HL-60 (cell line): ENCODE measurements around the gene OBP2A.

Source experiments
- DNase-seq, 2 experiments: peaks; one replicate each; pipeline ENCODE4 v3.0.0-alpha.2; 2010 to 2020; ENCODE audit warnings: low read depth in 1 of 2, low spot score in 1 of 2
- H3K27ac ChIP-seq: fragments of 250-450 bp; sonication (Bioruptor Pico); replicated peaks from 2 replicates; pipeline ENCODE4 v1.5.1; 2020; ENCODE audit warnings: mild to moderate bottlenecking, moderate library complexity
- H3K27me3 ChIP-seq: fragments of 250-450 bp; sonication (Bioruptor Pico); 2 replicates; pipeline ENCODE4 v1.5.1; 2021; ENCODE audit warnings: mild to moderate bottlenecking, moderate library complexity; ENCODE audit not compliant: insufficient read depth, poor library complexity, severe bottlenecking
- H3K4me3 ChIP-seq: replicated peaks from 2 replicates; pipeline ENCODE4 v1.5.1; 2011; ENCODE audit warnings: mild to moderate bottlenecking, control low read depth, low read length; ENCODE audit not compliant: insufficient read depth
- GABPA ChIP-seq: IDR thresholded peaks from 2 replicates; pipeline ENCODE4 v1.6.1; 2012; ENCODE audit warnings: low read depth
- POLR2AphosphoS5 ChIP-seq: IDR thresholded peaks from 2 replicates; pipeline ENCODE4 v1.6.1; 2012; ENCODE audit warnings: low read depth
- REST ChIP-seq: IDR thresholded peaks from 2 replicates; pipeline ENCODE4 v1.6.1; 2012; ENCODE audit warnings: low read depth; ENCODE audit not compliant: insufficient replicate concordance
- SPI1 ChIP-seq: IDR thresholded peaks from 2 replicates; pipeline ENCODE4 v1.6.1; 2012; ENCODE audit warnings: low read depth, mild to moderate bottlenecking, borderline replicate concordance
- TF ChIP-seq, protein P1 (sequence below): IDR thresholded peaks from one replicate; pipeline ENCODE4 v1.5.1; 2011; ENCODE audit warnings: low read length, control low read depth, inconsistent platforms; ENCODE audit not compliant: insufficient read depth

The OBP2A gene

GRCh38 chr9:135522931-135523330 lies 23.0 kb upstream of the OBP2A start:
- Histone ChIP-seq H3K4me3 (no peak overlapping the region), H3K27me3 (peaks cover 2% of the 10 kb centered on the region), H3K27ac (no peak overlapping the region)
- no peak for DNase-seq
- no peak for TF ChIP-seq GABPA
- no peak for TF ChIP-seq SPI1
- no peak for TF ChIP-seq POLR2AphosphoS5
- TF ChIP-seq, protein P1, sequence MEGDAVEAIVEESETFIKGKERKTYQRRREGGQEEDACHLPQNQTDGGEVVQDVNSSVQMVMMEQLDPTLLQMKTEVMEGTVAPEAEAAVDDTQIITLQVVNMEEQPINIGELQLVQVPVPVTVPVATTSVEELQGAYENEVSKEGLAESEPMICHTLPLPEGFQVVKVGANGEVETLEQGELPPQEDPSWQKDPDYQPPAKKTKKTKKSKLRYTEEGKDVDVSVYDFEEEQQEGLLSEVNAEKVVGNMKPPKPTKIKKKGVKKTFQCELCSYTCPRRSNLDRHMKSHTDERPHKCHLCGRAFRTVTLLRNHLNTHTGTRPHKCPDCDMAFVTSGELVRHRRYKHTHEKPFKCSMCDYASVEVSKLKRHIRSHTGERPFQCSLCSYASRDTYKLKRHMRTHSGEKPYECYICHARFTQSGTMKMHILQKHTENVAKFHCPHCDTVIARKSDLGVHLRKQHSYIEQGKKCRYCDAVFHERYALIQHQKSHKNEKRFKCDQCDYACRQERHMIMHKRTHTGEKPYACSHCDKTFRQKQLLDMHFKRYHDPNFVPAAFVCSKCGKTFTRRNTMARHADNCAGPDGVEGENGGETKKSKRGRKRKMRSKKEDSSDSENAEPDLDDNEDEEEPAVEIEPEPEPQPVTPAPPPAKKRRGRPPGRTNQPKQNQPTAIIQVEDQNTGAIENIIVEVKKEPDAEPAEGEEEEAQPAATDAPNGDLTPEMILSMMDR = no peak
- no peak for TF ChIP-seq REST

DNA sequence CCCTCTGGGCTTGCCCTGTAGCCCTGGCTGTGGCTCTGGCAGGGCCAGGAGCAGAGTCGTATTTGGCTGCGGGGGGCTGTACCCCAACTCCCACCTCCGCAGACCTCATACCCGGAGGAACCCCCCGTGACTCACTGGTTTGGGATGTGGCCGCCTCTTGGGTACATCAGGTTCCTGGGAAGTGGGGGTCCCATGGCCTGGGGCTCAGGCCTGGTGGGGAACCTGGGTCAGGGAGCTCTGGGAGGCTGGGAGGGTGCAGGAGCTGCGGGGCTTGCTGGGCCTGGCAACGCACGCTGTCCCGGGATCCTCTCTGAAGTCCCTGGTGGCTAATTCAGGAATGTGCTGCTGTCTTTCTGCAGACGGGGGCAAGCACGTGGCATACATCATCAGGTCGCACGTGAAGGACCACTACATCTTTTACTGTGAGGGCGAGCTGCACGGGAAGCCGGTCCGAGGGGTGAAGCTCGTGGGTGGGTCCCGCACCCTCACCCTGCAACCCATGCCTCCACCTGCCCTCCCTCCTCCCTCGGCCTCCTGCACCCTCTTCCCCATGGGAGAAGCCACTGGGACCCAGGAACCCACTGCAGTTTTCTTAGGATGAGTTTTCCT lies 22.3 kb upstream of the OBP2A start:
- DNase-seq = no peak
- Histone ChIP-seq H3K27me3 (peaks cover 2% of the 10 kb centered on the region), H3K4me3 (no peak overlapping the region), H3K27ac (no peak overlapping the region)
- TF ChIP-seq, protein P1 = no peak
- TF ChIP-seq SPI1 = no peak
- TF ChIP-seq POLR2AphosphoS5 = no peak
- no peak for TF ChIP-seq GABPA
- no peak for TF ChIP-seq REST

- H3K4me3 ChIP-seq = no peak overlapping the region
- H3K27ac ChIP-seq = no peak overlapping the region
- H3K27me3 ChIP-seq = peaks cover 2% of the 10 kb centered on the region
- TF ChIP-seq POLR2AphosphoS5 (no peak), REST (no peak), SPI1 (no peak), GABPA (no peak)
- TF ChIP-seq, protein P1 = no peak
- DNase-seq = no peak
Observed at GRCh38 chr9:135524130-135524861, 21.6 kb upstream of the OBP2A start.
